Breast epithelium (tissue), 4 donors: Measurements from ENCODE around the gene GRIK3. TPM values are rescaled to one million over a fixed set of nuclear protein-coding genes. Genes with fewer than 3 reads are reported as not detected.
A peak's percentile ranks its signal among the peaks of the same experiment; 100 is the strongest.
"Not testable (repeated sequence)": the region's sequence is repeated elsewhere in the genome, so short reads cannot be mapped to it uniquely, and the experiment has no call there.

Experiments used
- DNase-seq, 2 donors: peaks; one replicate each; pipeline ENCODE4 v3.0.0-alpha.2; 2019; ENCODE audit warnings: low spot score in 2 of 2
- H3K27ac ChIP-seq, 2 donors: fragments of 200-600 bp; sonication (generic) in 1 of 2; one replicate each; pipeline ENCODE4 v1.5.1; 2016 to 2019; ENCODE audit warnings: mild to moderate bottlenecking in 1 of 2
- H3K27me3 ChIP-seq, 2 donors: fragments of 200-600 bp; sonication (generic) in 1 of 2; one replicate each; pipeline versions ENCODE4 v1.5.1 to v1.6.0; 2017 to 2019; ENCODE audit warnings: control low read depth in 1 of 2, mild to moderate bottlenecking in 1 of 2
- H3K36me3 ChIP-seq: fragments of 200-600 bp; one replicate; pipeline ENCODE4 v1.5.1; 2019
- H3K4me1 ChIP-seq, 2 donors: fragments of 200-600 bp; sonication (generic); one replicate each; pipeline ENCODE4 v1.5.1; 2016 to 2019; ENCODE audit warnings: control low read depth in 1 of 2
- H3K4me3 ChIP-seq, 3 donors: fragments of 200-600 bp; sonication (generic); 1 replicate in 2 of 3; 2 replicates in 1 of 3; pipeline ENCODE4 v1.5.1; 2016 to 2019; ENCODE audit warnings: mild to moderate bottlenecking in 3 of 3, moderate library complexity in 2 of 3
- H3K9me3 ChIP-seq, 2 donors: fragments of 200-600 bp; sonication (generic) in 1 of 2; one replicate each; pipeline ENCODE4 v1.5.1; 2016 to 2019; ENCODE audit warnings: control low read depth in 1 of 2
- POLR2A ChIP-seq: fragments of 450-650 bp; IDR thresholded peaks from one replicate; pipeline ENCODE4 v1.6.1; 2016; ENCODE audit warnings: antibody characterized with exemption, mild to moderate bottlenecking, moderate library complexity
- POLR2AphosphoS5 ChIP-seq, 3 donors: sonication (generic); formaldehyde crosslinking; IDR thresholded peaks; one replicate each; pipeline ENCODE4 v1.6.1; 2017; ENCODE audit warnings: antibody characterized with exemption in 3 of 3
- intact Hi-C: fragments of 100-400 bp; cut with DNase I; formaldehyde crosslinking; loops from one replicate; pipeline ENCODE4 v1.15.1; 2023; ENCODE audit warnings: low total_unique reads
- total RNA-seq, 3 donors: library from RNA; depleted of rRNA; stranded (reverse); fragments of >200 nt; gene quantifications; one replicate each; pipeline ENCODE4 v1.1.0, GENCODE V29; 2016
- TF ChIP-seq, protein P1 (sequence below), 3 donors: fragments of 450-650 bp; IDR thresholded peaks; one replicate each; pipeline ENCODE4 v1.5.1; 2016 to 2017; ENCODE audit warnings: antibody characterized with exemption in 3 of 3, mild to moderate bottlenecking in 3 of 3, moderate library complexity in 3 of 3

GRIK3 gene
- total RNA-seq, 3 donors from 2014 or later = under 0.01 to 10.0 (median 4.6) TPM

DNA sequence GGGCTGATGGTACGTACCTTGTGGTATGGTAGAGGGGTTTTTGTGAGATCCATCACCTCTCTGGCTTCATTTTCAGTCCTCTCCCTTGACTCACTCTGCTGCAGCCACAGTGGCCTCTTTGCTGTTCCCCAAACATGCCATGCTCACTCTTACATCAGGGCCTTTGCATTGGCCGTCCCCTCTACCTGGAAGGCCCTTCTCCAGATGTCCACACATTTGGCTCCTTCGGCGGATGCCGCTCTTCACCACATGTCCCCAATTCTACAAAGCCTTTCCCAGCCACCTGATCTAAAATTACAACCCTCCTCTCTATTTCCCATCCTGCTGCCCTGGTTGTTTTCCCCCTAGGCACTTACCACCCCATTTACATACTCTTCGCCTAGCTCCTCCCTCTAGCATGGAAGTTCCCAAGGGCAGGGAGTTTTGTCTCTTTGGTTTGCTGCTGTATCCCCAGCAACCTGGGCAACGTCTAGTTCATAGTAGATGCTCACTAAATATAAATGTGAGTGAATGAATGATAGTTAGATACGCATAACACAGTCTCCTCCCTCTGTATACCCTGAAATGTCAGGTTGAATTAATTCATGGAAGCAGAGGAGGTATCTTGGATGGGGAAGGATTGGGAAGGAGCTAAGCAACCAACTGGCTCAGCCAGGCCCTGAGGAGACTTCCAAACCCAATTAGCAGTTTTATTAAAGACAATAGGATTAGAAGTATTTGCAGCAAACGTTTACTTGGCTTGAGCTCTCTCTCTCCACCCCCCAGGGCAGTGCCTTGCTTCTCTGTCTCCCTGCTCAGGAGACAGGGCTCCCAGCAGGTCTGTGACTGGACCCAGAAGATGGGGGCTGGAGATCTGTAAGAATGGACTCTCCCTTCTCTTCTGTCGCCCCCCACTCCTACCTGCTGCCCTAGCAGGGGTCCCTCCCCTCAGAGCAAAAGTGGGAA lies 264.2 kb downstream of the GRIK3 start:
- Histone ChIP-seq H3K27me3 (peaks cover 0 to 35% of the 10 kb centered on the region in 2 donors), H3K36me3 (no peaks in the 10 kb centered on the region), H3K27ac (no peak overlapping the region), H3K9me3 (no peaks in the 10 kb centered on the region), H3K4me3 (no peak overlapping the region), H3K4me1 (no peaks in the 10 kb centered on the region)
- intact Hi-C loops = no loop called here
- DNase-seq = peak in 1 of 2 donors; percentile 2
- TF ChIP-seq, protein P1, sequence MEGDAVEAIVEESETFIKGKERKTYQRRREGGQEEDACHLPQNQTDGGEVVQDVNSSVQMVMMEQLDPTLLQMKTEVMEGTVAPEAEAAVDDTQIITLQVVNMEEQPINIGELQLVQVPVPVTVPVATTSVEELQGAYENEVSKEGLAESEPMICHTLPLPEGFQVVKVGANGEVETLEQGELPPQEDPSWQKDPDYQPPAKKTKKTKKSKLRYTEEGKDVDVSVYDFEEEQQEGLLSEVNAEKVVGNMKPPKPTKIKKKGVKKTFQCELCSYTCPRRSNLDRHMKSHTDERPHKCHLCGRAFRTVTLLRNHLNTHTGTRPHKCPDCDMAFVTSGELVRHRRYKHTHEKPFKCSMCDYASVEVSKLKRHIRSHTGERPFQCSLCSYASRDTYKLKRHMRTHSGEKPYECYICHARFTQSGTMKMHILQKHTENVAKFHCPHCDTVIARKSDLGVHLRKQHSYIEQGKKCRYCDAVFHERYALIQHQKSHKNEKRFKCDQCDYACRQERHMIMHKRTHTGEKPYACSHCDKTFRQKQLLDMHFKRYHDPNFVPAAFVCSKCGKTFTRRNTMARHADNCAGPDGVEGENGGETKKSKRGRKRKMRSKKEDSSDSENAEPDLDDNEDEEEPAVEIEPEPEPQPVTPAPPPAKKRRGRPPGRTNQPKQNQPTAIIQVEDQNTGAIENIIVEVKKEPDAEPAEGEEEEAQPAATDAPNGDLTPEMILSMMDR (IDR thresholded peaks at IDR 0.05) = no peak
- TF ChIP-seq POLR2A (no peak), POLR2AphosphoS5 (IDR thresholded peaks at IDR 0.05) (no peak)

DNA sequence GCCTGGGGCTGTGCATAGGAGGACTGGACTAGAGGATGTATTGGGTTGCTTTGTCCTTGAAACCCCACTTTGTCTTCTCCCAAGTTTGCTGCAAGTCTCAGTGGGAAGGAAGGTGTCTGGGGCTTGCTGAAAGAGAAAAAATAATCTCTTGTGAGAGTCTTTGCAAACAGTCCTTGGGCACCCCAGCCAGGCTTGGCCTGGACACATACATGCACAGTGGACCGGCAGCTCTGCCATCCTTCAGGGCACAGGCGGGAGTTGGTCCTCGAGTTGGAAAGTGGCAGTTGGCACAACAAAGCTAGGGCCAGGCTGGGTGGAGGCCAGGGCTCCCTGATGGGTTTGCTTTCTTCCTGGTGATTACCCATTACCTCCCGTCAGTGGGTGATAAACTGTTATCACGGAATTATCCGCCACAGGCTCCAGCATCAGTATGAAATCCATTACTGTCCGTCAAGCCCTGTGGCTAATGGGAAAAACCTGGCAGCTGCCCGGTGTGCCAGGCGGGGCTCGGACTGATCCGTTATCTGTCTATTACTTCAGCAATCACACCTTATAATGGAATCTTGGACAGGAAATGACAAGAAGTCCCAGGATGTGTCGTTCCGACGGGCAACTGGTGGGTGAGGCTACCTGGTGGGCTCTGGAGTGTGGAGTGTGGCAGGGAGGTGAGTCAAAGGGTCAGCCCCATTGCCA lies 265.7 kb downstream of the GRIK3 start:
- TF ChIP-seq POLR2A (no peak), POLR2AphosphoS5 (IDR thresholded peaks at IDR 0.05) (no peak)
- TF ChIP-seq, protein P1 (IDR thresholded peaks at IDR 0.05) = no peak
- H3K27ac ChIP-seq = no peak overlapping the region
- peaks cover 0 to 24% of the 10 kb centered on the region in 2 donors for H3K27me3 ChIP-seq
- no peak for DNase-seq
- intact Hi-C loops = no loop called here
- H3K9me3 ChIP-seq = no peaks in the 10 kb centered on the region
- no peak overlapping the region for H3K4me3 ChIP-seq
- H3K4me1 ChIP-seq = no peaks in the 10 kb centered on the region
- no peaks in the 10 kb centered on the region for H3K36me3 ChIP-seq

DNA sequence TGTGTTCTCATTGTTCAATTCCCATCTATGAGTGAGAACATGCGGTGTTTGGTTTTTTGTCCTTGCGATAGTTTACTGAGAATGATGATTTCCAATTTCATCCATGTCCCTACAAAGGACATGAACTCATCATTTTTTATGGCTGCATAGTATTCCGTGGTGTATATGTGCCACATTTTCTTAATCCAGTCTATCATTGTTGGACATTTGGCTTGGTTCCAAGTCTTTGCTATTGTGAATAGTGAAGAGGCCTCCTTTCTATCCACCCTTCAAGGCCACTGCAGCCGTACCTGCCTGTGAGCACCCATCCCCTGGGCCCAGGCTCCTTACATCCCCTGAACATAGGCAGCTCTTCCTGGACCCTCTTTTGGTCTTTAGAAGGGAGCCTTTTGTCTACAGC lies 266.9 kb downstream of the GRIK3 start:
- DNase-seq, H3K36me3 ChIP-seq, intact Hi-C loops, H3K4me3 ChIP-seq, H3K4me1 ChIP-seq, H3K9me3 ChIP-seq, H3K27ac ChIP-seq: not testable (repeated sequence)
- peaks cover 0 to 15% of the 10 kb centered on the region in 2 donors for H3K27me3 ChIP-seq

DNA sequence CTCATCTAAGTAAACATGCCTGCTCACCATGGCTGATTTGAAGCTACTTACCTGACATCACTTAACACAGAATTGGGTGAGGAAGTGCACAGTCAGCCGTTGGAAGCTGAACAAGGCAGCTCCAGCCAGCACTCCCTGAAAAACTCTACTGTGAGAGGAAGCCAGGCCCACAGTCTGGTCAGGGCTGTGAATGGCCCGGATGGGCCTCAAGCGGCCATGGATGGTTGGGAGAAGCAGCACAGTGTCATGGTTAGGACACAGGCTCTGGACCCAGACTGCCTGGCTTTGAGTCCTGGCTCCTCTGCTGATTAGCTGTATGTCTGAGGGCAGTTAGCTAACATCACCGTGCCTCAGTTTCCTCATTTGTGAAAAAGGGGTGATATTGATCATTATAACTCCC lies 267.8 kb downstream of the GRIK3 start:
- H3K9me3 ChIP-seq = no peaks in the 10 kb centered on the region
- intact Hi-C loops = no loop called here
- no peak overlapping the region for H3K4me3 ChIP-seq
- TF ChIP-seq POLR2A = no peak
- no peaks in the 10 kb centered on the region for H3K4me1 ChIP-seq
- no peak overlapping the region for H3K27ac ChIP-seq
- no peaks in the 10 kb centered on the region for H3K36me3 ChIP-seq
- H3K27me3 ChIP-seq = peaks cover 0 to 9% of the 10 kb centered on the region in 2 donors
- DNase-seq = no peak

DNA sequence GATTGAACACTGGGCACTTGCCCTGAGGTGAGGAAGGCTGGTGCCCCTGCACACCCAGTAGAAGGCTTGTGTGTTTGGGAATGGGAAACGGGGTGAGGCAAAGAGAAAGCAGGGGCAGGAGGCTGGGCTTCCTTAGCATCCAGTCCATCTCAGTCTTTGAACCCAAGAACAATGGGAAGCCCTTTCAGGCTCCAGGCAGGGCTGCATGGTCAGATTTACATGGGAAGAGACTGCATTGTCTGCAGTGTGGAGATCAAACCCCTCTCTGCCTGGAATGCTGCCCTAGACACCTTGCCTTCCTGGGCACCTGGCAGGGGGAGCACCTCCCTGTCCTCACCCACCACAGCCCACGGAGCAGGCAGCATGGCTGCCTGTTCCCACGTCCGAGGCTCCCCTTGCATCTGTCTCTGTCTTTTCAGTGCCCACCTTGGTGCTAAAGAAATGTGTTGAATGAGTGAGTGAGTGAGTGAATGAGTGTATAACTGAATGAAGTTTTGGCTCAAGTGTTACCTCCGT lies 268.5 kb downstream of the GRIK3 start:
- DNase-seq = no peak

More for the DNA sequence above, 268.5 kb downstream of the GRIK3 start:
- Histone ChIP-seq H3K4me1 (no peaks in the 10 kb centered on the region), H3K9me3 (no peaks in the 10 kb centered on the region), H3K27me3 (peaks cover 0 to 4% of the 10 kb centered on the region in 2 donors), H3K27ac (no peak overlapping the region), H3K4me3 (no peak overlapping the region), H3K36me3 (no peaks in the 10 kb centered on the region)
- intact Hi-C loops = no loop called here
- TF ChIP-seq POLR2A = no peak
- no peak for TF ChIP-seq POLR2AphosphoS5 (IDR thresholded peaks at IDR 0.05)
- TF ChIP-seq, protein P1 (IDR thresholded peaks at IDR 0.05) = no peak
